ENCODE measurements around the gene ITGA3. TPM values are rescaled to one million over a fixed set of nuclear protein-coding genes. Genes with fewer than 3 reads are reported as not detected.

ITGA3 gene
- total RNA-seq, 1 donor, result 266 TPM

GRCh38 chr17:50047083-50047482 is 8.8 kb upstream of the ITGA3 start:
- TF ChIP-seq CTCF (IDR thresholded peaks at IDR 0.05; ENCODE audit: insufficient read depth, low read depth, low read length), result no peak
- H3K4me3 ChIP-seq (ENCODE audit: low read depth, low read length), result no peak overlapping the region
- no peak for DNase-seq (ENCODE audit: low read depth)

- H3K4me3 ChIP-seq (ENCODE audit: low read depth, low read length), result no peak overlapping the region
- TF ChIP-seq CTCF (IDR thresholded peaks at IDR 0.05; ENCODE audit: insufficient read depth, low read depth, low read length), result no peak
- peak; percentile 45 for DNase-seq (ENCODE audit: low read depth)
Measured at GRCh38 chr17:50047488-50048126, 8.3 kb upstream of the ITGA3 start.

GRCh38 chr17:50048146-50048720 is 7.7 kb upstream of the ITGA3 start:
- TF ChIP-seq CTCF (IDR thresholded peaks at IDR 0.05; ENCODE audit: insufficient read depth, low read depth, low read length), result no peak
- no peak overlapping the region for H3K4me3 ChIP-seq (ENCODE audit: low read depth, low read length)
- no peak for DNase-seq (ENCODE audit: low read depth)

- no peak overlapping the region for H3K4me3 ChIP-seq (ENCODE audit: low read depth, low read length)
- DNase-seq (ENCODE audit: low read depth), result no peak
- TF ChIP-seq CTCF (IDR thresholded peaks at IDR 0.05; ENCODE audit: insufficient read depth, low read depth, low read length), result no peak
Measured at GRCh38 chr17:50048988-50049387, 6.9 kb upstream of the ITGA3 start.

- DNase-seq (ENCODE audit: low read depth), result no peak
- no peak for TF ChIP-seq CTCF (IDR thresholded peaks at IDR 0.05; ENCODE audit: insufficient read depth, low read depth, low read length)
- no peak overlapping the region for H3K4me3 ChIP-seq (ENCODE audit: low read depth, low read length)
Measured at GRCh38 chr17:50049636-50050035, 6.3 kb upstream of the ITGA3 start.

- TF ChIP-seq CTCF (IDR thresholded peaks at IDR 0.05; ENCODE audit: insufficient read depth, low read depth, low read length), result no peak
- H3K4me3 ChIP-seq (ENCODE audit: low read depth, low read length), result no peak overlapping the region
- DNase-seq (ENCODE audit: low read depth), result no peak
Measured at GRCh38 chr17:50050431-50051032, 5.4 kb upstream of the ITGA3 start.
